ENCODE data around the gene SUFU.

- no peak for TF ChIP-seq CTCF (IDR thresholded peaks at IDR 0.05; ENCODE audit: low read depth, low read length, missing input control)
- TF ChIP-seq REST (IDR thresholded peaks at IDR 0.05), result no peak
- no peak for TF ChIP-seq GABPA (IDR thresholded peaks at IDR 0.05 in 1 of 2, conservative IDR thresholded peaks at IDR 0.05 in 1 of 2)
- TF ChIP-seq HNF4A (conservative IDR thresholded peaks at IDR 0.05), result no peak
- no peak for TF ChIP-seq YY1 (IDR thresholded peaks at IDR 0.05)
- no peak for TF ChIP-seq EGR1 (IDR thresholded peaks at IDR 0.05; ENCODE audit: low read depth in 2 of 2)
- no peak for TF ChIP-seq SP1 (IDR thresholded peaks at IDR 0.05)
- TF ChIP-seq HNF4G (IDR thresholded peaks at IDR 0.05), result no peak
- no peak for TF ChIP-seq ATF3 (IDR thresholded peaks at IDR 0.05)
Observed at GRCh38 chr10:102559764-102560163, 56.0 kb downstream of the SUFU start.
